Upper lobe of left lung (tissue), 6 donors: ENCODE results near the gene PDZD2. TPM values are rescaled to one million over a fixed set of nuclear protein-coding genes. Genes with fewer than 3 reads are reported as not detected.
A peak's percentile ranks its signal among the peaks of the same experiment; 100 is the strongest.
"Not testable (repeated sequence)": the region's sequence is repeated elsewhere in the genome, so short reads cannot be mapped to it uniquely, and the experiment has no call there.

Experiments
- ATAC-seq, 2 donors: fragments of 200-7000 bp; cut with Tn5 transposase; one replicate each; pipeline ENCODE4 v1.9.1; 2022; ENCODE audit warnings: mild to moderate bottlenecking in 2 of 2, moderate library complexity in 2 of 2; ENCODE audit not compliant: low FRiP score in 2 of 2
- DNase-seq, 2 donors: peaks; one replicate each; pipeline ENCODE4 v3.0.0-alpha.2; 2019 to 2020
- H3K27ac ChIP-seq, 4 donors: fragments of 200-600 bp; sonication (generic); one replicate each; pipeline ENCODE4 v1.5.1; 2016 to 2019
- H3K27me3 ChIP-seq, 4 donors: fragments of 200-600 bp; sonication (generic); one replicate each; pipeline ENCODE4 v1.5.1; 2017 to 2019
- H3K36me3 ChIP-seq, 4 donors: fragments of 200-600 bp; sonication (generic); one replicate each; pipeline ENCODE4 v1.5.1; 2016 to 2019
- H3K4me1 ChIP-seq, 4 donors: fragments of 200-600 bp; sonication (generic); one replicate each; pipeline ENCODE4 v1.5.1; 2018 to 2019
- H3K4me3 ChIP-seq, 4 donors: fragments of 200-600 bp; sonication (generic); one replicate each; pipeline ENCODE4 v1.5.1; 2017 to 2019; ENCODE audit warnings: mild to moderate bottlenecking in 2 of 4, moderate library complexity in 1 of 4
- H3K9me3 ChIP-seq, 4 donors: fragments of 200-600 bp; sonication (generic); one replicate each; pipeline ENCODE4 v1.5.1; 2018 to 2019
- CTCF ChIP-seq, 6 experiments: fragments of 450-650 bp in 4 of 6; fragments of 200-600 bp in 2 of 6; sonication (generic) in 2 of 6; IDR thresholded peaks; one replicate each; pipeline ENCODE4 v1.5.1; 2016 to 2019; ENCODE audit warnings: antibody characterized with exemption in 6 of 6
- EP300 ChIP-seq, 4 donors: sonication (generic); formaldehyde crosslinking; IDR thresholded peaks; one replicate each; pipeline ENCODE4 v1.5.1; 2017; ENCODE audit warnings: antibody characterized with exemption in 4 of 4, control low read depth in 2 of 4
- POLR2A ChIP-seq, 4 donors: fragments of 450-650 bp; IDR thresholded peaks; one replicate each; pipeline ENCODE4 v1.5.1; 2016 to 2017; ENCODE audit warnings: antibody characterized with exemption in 4 of 4, mild to moderate bottlenecking in 2 of 4
- POLR2AphosphoS5 ChIP-seq, 2 donors: sonication (generic); formaldehyde crosslinking; IDR thresholded peaks; one replicate each; pipeline ENCODE4 v1.5.1; 2017; ENCODE audit warnings: antibody characterized with exemption in 2 of 2
- WGBS, 2 donors: methylation state at CpG; one replicate each; pipeline ENCODE4 v1.1.5; 2017 to 2018; 5-methylcytosine and 5-hydroxymethylcytosine counted together
- total RNA-seq, 6 donors: library from RNA; depleted of rRNA in 4 of 6; stranded (reverse); fragments of >200 nt in 4 of 6; gene quantifications; one replicate each; pipeline versions ENCODE4 v1.1.0 to v1.2.1, GENCODE V29; 2016 to 2021
- donor health status: DM: no; HTN: no; CAD: no; lungs with moderate emphysema.
- donor health status: DM: no; HTN: yes; CAD: no; lungs with severe emphysema.

PDZD2 gene
- total RNA-seq, 6 donors from 2014 or later, result 53.4 to 73.6 (median 68.4) TPM

- H3K36me3 ChIP-seq, result no peaks in the 10 kb centered on the region
- DNase-seq, result no peak
- H3K27ac ChIP-seq, result no peak overlapping the region
- no peaks in the 10 kb centered on the region for H3K27me3 ChIP-seq
- WGBS, 2 donors, result 97 to 98% methylated on average over 7 to 10 of the region's 10 CpGs
- no peak for ATAC-seq
- no peak overlapping the region for H3K4me3 ChIP-seq
- H3K9me3 ChIP-seq, result no peaks in the 10 kb centered on the region
- TF ChIP-seq EP300 (IDR thresholded peaks at IDR 0.05) (no peak), CTCF (IDR thresholded peaks at IDR 0.05) (no peak), POLR2A (IDR thresholded peaks at IDR 0.05) (no peak), POLR2AphosphoS5 (IDR thresholded peaks at IDR 0.05) (no peak)
- no peaks in the 10 kb centered on the region for H3K4me1 ChIP-seq
Measured at GRCh38 chr5:31725996-31726395, 87.1 kb downstream of the PDZD2 start.

- Histone ChIP-seq H3K27me3 (no peaks in the 10 kb centered on the region), H3K36me3 (no peaks in the 10 kb centered on the region), H3K27ac (no peak overlapping the region), H3K9me3 (no peaks in the 10 kb centered on the region), H3K4me1 (no peaks in the 10 kb centered on the region), H3K4me3 (no peak overlapping the region)
- no peak for ATAC-seq
- TF ChIP-seq EP300 (IDR thresholded peaks at IDR 0.05), result no peak
- no peak for TF ChIP-seq POLR2A (IDR thresholded peaks at IDR 0.05)
- TF ChIP-seq POLR2AphosphoS5 (IDR thresholded peaks at IDR 0.05), result no peak
- no peak for TF ChIP-seq CTCF (IDR thresholded peaks at IDR 0.05)
- no peak for DNase-seq
- 89 to 92% methylated on average over 7 of the region's 7 CpGs for WGBS, 2 donors
Measured at GRCh38 chr5:31726952-31727351, 88.0 kb downstream of the PDZD2 start.

GRCh38 chr5:31728039-31728438 is 89.1 kb downstream of the PDZD2 start:
- Histone ChIP-seq H3K4me1 (no peaks in the 10 kb centered on the region), H3K27me3 (no peaks in the 10 kb centered on the region), H3K36me3 (no peaks in the 10 kb centered on the region), H3K4me3 (no peak overlapping the region), H3K9me3 (no peaks in the 10 kb centered on the region), H3K27ac (no peak overlapping the region)
- ATAC-seq, result no peak
- TF ChIP-seq POLR2AphosphoS5 (IDR thresholded peaks at IDR 0.05) (no peak), POLR2A (IDR thresholded peaks at IDR 0.05) (no peak), CTCF (IDR thresholded peaks at IDR 0.05) (no peak), EP300 (IDR thresholded peaks at IDR 0.05) (no peak)
- DNase-seq, result no peak
- WGBS, 2 donors, result 92 to 93% methylated on average over 3 of the region's 3 CpGs

- H3K27me3 ChIP-seq, H3K4me3 ChIP-seq, H3K9me3 ChIP-seq, H3K27ac ChIP-seq, H3K36me3 ChIP-seq, H3K4me1 ChIP-seq, ATAC-seq: not testable (repeated sequence)
- 95 to 98% methylated on average over 10 of the region's 10 CpGs for WGBS, 2 donors
- DNase-seq, result peak in 1 of 2 donors; percentile 60
Measured at GRCh38 chr5:31728806-31729205, 89.9 kb downstream of the PDZD2 start.

- 74 to 79% methylated on average over 3 of the region's 3 CpGs for WGBS, 2 donors
- ATAC-seq, result no peak
Measured at GRCh38 chr5:31730139-31730538, 91.2 kb downstream of the PDZD2 start.

More at GRCh38 chr5:31730139-31730538, 91.2 kb downstream of the PDZD2 start:
- DNase-seq, result no peak
- no peak overlapping the region for H3K27ac ChIP-seq
- TF ChIP-seq CTCF (IDR thresholded peaks at IDR 0.05), result no peak
- no peak for TF ChIP-seq POLR2AphosphoS5 (IDR thresholded peaks at IDR 0.05)
- no peak for TF ChIP-seq EP300 (IDR thresholded peaks at IDR 0.05)
- no peak for TF ChIP-seq POLR2A (IDR thresholded peaks at IDR 0.05)
- H3K36me3 ChIP-seq, result no peaks in the 10 kb centered on the region
- H3K9me3 ChIP-seq, result no peaks in the 10 kb centered on the region
- H3K4me1 ChIP-seq, result no peaks in the 10 kb centered on the region
- no peak overlapping the region for H3K4me3 ChIP-seq
- no peaks in the 10 kb centered on the region for H3K27me3 ChIP-seq
